CD14-positive monocyte (primary cell): ENCODE measurements around the gene ZNF598. TPM values are rescaled to one million over a fixed set of nuclear protein-coding genes. Genes with fewer than 3 reads are reported as not detected.

Experiments
- DNase-seq, 3 donors: peaks; one replicate each; pipeline ENCODE4 v3.0.0-alpha.2; 2011 to 2022
- H2AFZ ChIP-seq: 2 replicates; pipeline ENCODE4 v1.6.0; 2012; ENCODE audit warnings: mild to moderate bottlenecking, low read depth, low read length, inconsistent platforms; ENCODE audit not compliant: insufficient read depth, poor library complexity, severe bottlenecking
- H3K27ac ChIP-seq, 2 donors: 1 replicate in 1 of 2; 2 replicates in 1 of 2; pipeline ENCODE4 v1.5.1; 2012 to 2013; ENCODE audit warnings: low read length in 2 of 2, control low read depth in 1 of 2, inconsistent platforms in 1 of 2, low read depth in 1 of 2, mild to moderate bottlenecking in 1 of 2
- H3K27me3 ChIP-seq, 2 donors: one replicate each; pipeline versions ENCODE4 v1.6.0 to v1.6.1; 2011 to 2013; ENCODE audit warnings: low read length in 2 of 2; ENCODE audit not compliant: control insufficient read depth in 2 of 2, insufficient read depth in 2 of 2
- H3K36me3 ChIP-seq, 2 donors: replicated peaks in 1 of 2; 1 replicate in 1 of 2; 2 replicates in 1 of 2; pipeline versions ENCODE4 v1.5.1 to v1.6.1; 2012 to 2013; ENCODE audit warnings: low read length in 2 of 2, control low read depth in 1 of 2, inconsistent platforms in 1 of 2, mild to moderate bottlenecking in 1 of 2; ENCODE audit not compliant: insufficient read depth in 2 of 2, control insufficient read depth in 1 of 2
- H3K4me1 ChIP-seq, 2 donors: 1 replicate in 1 of 2; 2 replicates in 1 of 2; pipeline versions ENCODE4 v1.5.1 to v1.6.1; 2012 to 2013; ENCODE audit warnings: low read length in 2 of 2, control low read depth in 1 of 2, inconsistent platforms in 1 of 2, mild to moderate bottlenecking in 1 of 2, moderate library complexity in 1 of 2; ENCODE audit not compliant: insufficient read depth in 2 of 2, control insufficient read depth in 1 of 2
- H3K4me2 ChIP-seq: replicated peaks from 2 replicates; pipeline ENCODE3; 2012; ENCODE audit warnings: low read length, moderate library complexity, mild to moderate bottlenecking; ENCODE audit not compliant: poor library complexity, severe bottlenecking; ENCODE audit errors: extremely low read depth
- H3K4me3 ChIP-seq, 3 experiments: fragments of 200-600 bp in 1 of 3; sonication (generic) in 1 of 3; replicated peaks in 1 of 3; 1 replicate in 2 of 3; 2 replicates in 1 of 3; pipeline ENCODE4 v1.5.1; 2011 to 2013; ENCODE audit warnings: low read length in 3 of 3, mild to moderate bottlenecking in 3 of 3, control low read depth in 2 of 3, low read depth in 2 of 3, inconsistent platforms in 1 of 3, moderate library complexity in 1 of 3
- H3K79me2 ChIP-seq: 2 replicates; pipeline ENCODE4 v1.6.0; 2012; ENCODE audit warnings: mild to moderate bottlenecking, control low read depth, inconsistent platforms, low read length, moderate library complexity; ENCODE audit not compliant: insufficient read depth
- H3K9ac ChIP-seq: 2 replicates; pipeline ENCODE4 v1.6.0; 2017; ENCODE audit warnings: low read length, mild to moderate bottlenecking; ENCODE audit not compliant: insufficient read depth, poor library complexity, severe bottlenecking
- H3K9me3 ChIP-seq, 2 donors: replicated peaks in 1 of 2; 1 replicate in 1 of 2; 2 replicates in 1 of 2; pipeline versions ENCODE4 v1.5.1 to v1.6.1; 2012 to 2013; ENCODE audit warnings: low read length in 2 of 2, control low read depth in 1 of 2; ENCODE audit not compliant: control insufficient read depth in 1 of 2, insufficient read depth in 1 of 2
- H4K20me1 ChIP-seq: 2 replicates; pipeline ENCODE4 v1.6.0; 2012; ENCODE audit warnings: mild to moderate bottlenecking, low read length, control low read depth, moderate library complexity; ENCODE audit not compliant: insufficient read depth
- H3K27ac Mint-ChIP-seq, 7 donors: one replicate each; pipeline ENCODE4 v1.8.0; 2020; ENCODE audit warnings: mild to moderate bottlenecking in 7 of 7, mixed read lengths in 7 of 7, moderate library complexity in 6 of 7, inconsistent platforms in 2 of 7
- H3K27me3 Mint-ChIP-seq, 3 donors: one replicate each; pipeline ENCODE4 v1.8.0; 2021 to 2022; ENCODE audit warnings: low read depth in 3 of 3, mild to moderate bottlenecking in 3 of 3, mixed read lengths in 3 of 3, moderate library complexity in 3 of 3, inconsistent platforms in 1 of 3
- H3K36me3 Mint-ChIP-seq, 2 donors: one replicate each; pipeline ENCODE4 v1.8.0; 2020; ENCODE audit warnings: mixed read lengths in 2 of 2, inconsistent platforms in 1 of 2, mild to moderate bottlenecking in 1 of 2
- H3K4me1 Mint-ChIP-seq: one replicate; pipeline ENCODE4 v1.8.0; 2020; ENCODE audit warnings: mild to moderate bottlenecking, mixed read lengths
- H3K4me3 Mint-ChIP-seq, 2 donors: one replicate each; pipeline ENCODE4 v1.8.0; 2020; ENCODE audit warnings: mild to moderate bottlenecking in 2 of 2, mixed read lengths in 2 of 2, moderate library complexity in 1 of 2
- H3K9me3 Mint-ChIP-seq, 7 donors: one replicate each; pipeline ENCODE4 v1.8.0; 2020 to 2022; ENCODE audit warnings: mixed read lengths in 7 of 7, mild to moderate bottlenecking in 6 of 7, moderate library complexity in 6 of 7, inconsistent platforms in 2 of 7
- CTCF ChIP-seq: fragments of 200-600 bp; IDR thresholded peaks from one replicate; pipeline ENCODE4 v1.8.0; 2022; ENCODE audit warnings: antibody characterized with exemption, mild to moderate bottlenecking
- WGBS: methylation state at CpG from one replicate; pipeline ENCODE4 v1.1.5; 2013; ENCODE audit warnings: missing lambda C conversion rate; ENCODE audit not compliant: insufficient coverage; 5-methylcytosine and 5-hydroxymethylcytosine counted together
- intact Hi-C, 2 donors: fragments of 100-400 bp; cut with micrococcal nuclease; formaldehyde crosslinking; loops; one replicate each; pipeline versions ENCODE4 v1.15.0 to v1.15.1; 2023
- polyA plus RNA-seq, 3 donors: library from polyadenylated mRNA; depleted of rRNA in 1 of 3; unstranded in 2 of 3; stranded (reverse) in 1 of 3; fragments of 300-500 nt in 2 of 3; fragments of >200 nt in 1 of 3; fragmentation: Illumina TruSeq in 2 of 3; gene quantifications; 1 replicate in 2 of 3; 2 replicates in 1 of 3; pipeline ENCODE4 v1.2.3, GENCODE V29; 2012 to 2021

ZNF598 gene
- polyA plus RNA-seq, 3 donors: 1.4 to 42.1 (median 1.5) TPM

GRCh38 chr16:1978476-1979120, 31.0 kb downstream of the ZNF598 start:
- no peaks in the 10 kb centered on the region for H3K79me2 ChIP-seq
- peaks cover 30 to 48% of the 10 kb centered on the region in 2 donors for H3K27me3 ChIP-seq
- peaks cover 6% of the 10 kb centered on the region for H3K4me1 Mint-ChIP-seq

GRCh38 chr16:1977875-1978268, 31.7 kb downstream of the ZNF598 start:
- 94% methylated on average over 13 of the region's 18 CpGs for WGBS
- H3K9ac ChIP-seq: no peak overlapping the region
- peaks cover 0 to 17% of the 10 kb centered on the region in 2 donors for H3K9me3 ChIP-seq
- Mint-ChIP-seq H3K27me3 (peaks cover 41 to 54% (median 44%) of the 10 kb centered on the region in 3 donors), H3K4me3 (no peak overlapping the region), H3K9me3 (peaks cover 0 to 12% (median 3%) of the 10 kb centered on the region in 7 donors), H3K27ac (no peak overlapping the region), H3K36me3 (peaks cover 45 to 51% of the 10 kb centered on the region in 2 donors), H3K4me1 (peaks cover 6% of the 10 kb centered on the region)
- H2AFZ ChIP-seq: no peak overlapping the region
- peaks cover 1% of the 10 kb centered on the region for H3K79me2 ChIP-seq
- no peak overlapping the region for H3K4me2 ChIP-seq
- peaks cover 30 to 43% of the 10 kb centered on the region in 2 donors for H3K27me3 ChIP-seq
- TF ChIP-seq CTCF: no peak
- no peak overlapping the region for H3K4me3 ChIP-seq
- DNase-seq: no peak
- no peak overlapping the region for H3K27ac ChIP-seq
- peaks cover 4% of the 10 kb centered on the region for H4K20me1 ChIP-seq
- peaks cover 4 to 7% of the 10 kb centered on the region in 2 donors for H3K4me1 ChIP-seq
- H3K36me3 ChIP-seq: peaks cover 45 to 47% of the 10 kb centered on the region in 2 donors
- intact Hi-C loops: no loop called here

More at GRCh38 chr16:1978476-1979120, 31.0 kb downstream of the ZNF598 start:
- H3K4me2 ChIP-seq: no peak overlapping the region
- Mint-ChIP-seq H3K27me3 (peaks cover 46 to 61% (median 49%) of the 10 kb centered on the region in 3 donors), H3K9me3 (peaks cover 0 to 12% (median 5%) of the 10 kb centered on the region in 7 donors), H3K36me3 (peaks cover 49 to 55% of the 10 kb centered on the region in 2 donors), H3K27ac (no peak overlapping the region), H3K4me3 (peak overlapping the region in 1 of 2 donors; percentile 57)
- H3K9ac ChIP-seq: no peak overlapping the region
- H3K4me1 ChIP-seq: peaks cover 8 to 11% of the 10 kb centered on the region in 2 donors
- TF ChIP-seq CTCF: no peak
- no peak for DNase-seq
- no peak overlapping the region for H2AFZ ChIP-seq
- H4K20me1 ChIP-seq: peaks cover 4% of the 10 kb centered on the region
- no peak overlapping the region for H3K27ac ChIP-seq
- H3K4me3 ChIP-seq: no peak overlapping the region
- peaks cover 0 to 17% of the 10 kb centered on the region in 2 donors for H3K9me3 ChIP-seq
- intact Hi-C loops: no loop called here
- H3K36me3 ChIP-seq: peaks cover 45 to 47% of the 10 kb centered on the region in 2 donors
- 93% methylated on average over 36 of the region's 37 CpGs for WGBS
